DMS153 treated with DMSO at 0.1 percent for 48 hours (cell line): ENCODE measurements around the gene DZIP1L.
"Not testable (repeated sequence)": the region's sequence is repeated elsewhere in the genome, so short reads cannot be mapped to it uniquely, and the experiment has no call there.

Experiments
- DNase-seq: peaks from one replicate; lab custom pipeline; 2025; ENCODE audit not compliant: unreplicated experiment; lab: John Stamatoyannopoulos, UW

Gene DZIP1L, protein sequence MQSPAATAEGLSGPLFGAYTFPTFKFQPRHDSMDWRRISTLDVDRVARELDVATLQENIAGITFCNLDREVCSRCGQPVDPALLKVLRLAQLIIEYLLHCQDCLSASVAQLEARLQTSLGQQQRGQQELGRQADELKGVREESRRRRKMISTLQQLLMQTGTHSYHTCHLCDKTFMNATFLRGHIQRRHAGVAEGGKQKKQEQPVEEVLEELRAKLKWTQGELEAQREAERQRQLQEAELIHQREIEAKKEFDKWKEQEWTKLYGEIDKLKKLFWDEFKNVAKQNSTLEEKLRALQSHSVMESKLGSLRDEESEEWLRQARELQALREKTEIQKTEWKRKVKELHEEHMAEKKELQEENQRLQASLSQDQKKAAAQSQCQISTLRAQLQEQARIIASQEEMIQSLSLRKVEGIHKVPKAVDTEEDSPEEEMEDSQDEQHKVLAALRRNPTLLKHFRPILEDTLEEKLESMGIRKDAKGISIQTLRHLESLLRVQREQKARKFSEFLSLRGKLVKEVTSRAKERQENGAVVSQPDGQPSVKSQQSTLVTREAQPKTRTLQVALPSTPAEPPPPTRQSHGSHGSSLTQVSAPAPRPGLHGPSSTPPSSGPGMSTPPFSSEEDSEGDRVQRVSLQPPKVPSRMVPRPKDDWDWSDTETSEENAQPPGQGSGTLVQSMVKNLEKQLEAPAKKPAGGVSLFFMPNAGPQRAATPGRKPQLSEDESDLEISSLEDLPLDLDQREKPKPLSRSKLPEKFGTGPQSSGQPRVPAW

DNA sequence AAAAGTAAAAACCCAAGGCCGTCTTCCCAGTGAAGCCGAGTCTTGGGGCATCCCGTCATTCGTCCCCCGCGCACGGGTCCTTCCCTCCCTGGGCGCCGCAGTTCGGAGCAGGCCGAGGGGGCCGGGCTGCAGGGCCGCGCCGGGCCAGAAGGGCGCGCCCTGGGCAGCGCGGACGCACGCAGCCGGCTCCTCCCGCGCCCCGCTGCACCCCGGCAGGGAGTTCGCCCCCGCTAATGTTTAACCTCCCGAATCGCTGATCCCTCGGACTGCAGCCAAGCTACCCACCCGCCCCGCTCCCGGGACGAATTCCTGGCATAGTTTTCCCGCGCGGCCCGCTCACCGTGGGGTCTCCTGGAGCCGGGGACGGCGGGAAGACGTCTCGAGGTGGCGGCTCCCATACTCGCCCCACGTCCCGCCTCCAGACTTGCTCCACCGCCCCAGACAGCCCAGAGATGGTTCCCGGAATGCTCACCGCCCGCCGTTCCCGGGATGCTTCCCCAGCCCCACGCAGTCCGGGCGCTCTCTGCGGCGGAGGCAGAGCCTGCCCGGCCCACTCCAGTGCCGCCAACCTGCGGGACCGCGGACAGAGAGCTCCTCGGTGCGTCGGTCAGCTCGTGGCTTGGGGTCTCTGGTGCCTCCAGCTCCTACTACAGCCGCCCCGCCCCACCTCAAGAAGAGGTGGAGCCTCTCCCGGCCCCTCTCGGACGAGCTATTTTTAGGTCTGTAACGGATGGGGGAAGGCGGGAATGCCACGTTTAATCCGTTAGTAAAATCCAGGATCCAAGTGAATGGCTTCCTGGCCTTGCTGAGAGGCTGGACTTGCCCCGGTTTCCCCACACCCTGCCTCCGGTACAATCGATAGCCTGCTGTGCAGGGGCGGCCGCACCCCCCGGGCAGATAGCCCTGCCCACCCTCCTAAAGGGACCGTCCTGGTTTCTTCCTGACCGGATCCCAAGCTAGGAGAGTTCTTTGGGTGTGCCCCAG lies at the start of gene DZIP1L:
DZIP1L (minus strand) TSS at position 621 of the 984 bp plus-strand sequence. CDS start 11,637 bp downstream, outside the sequence.
- peak; percentile 39 for DNase-seq

DNA sequence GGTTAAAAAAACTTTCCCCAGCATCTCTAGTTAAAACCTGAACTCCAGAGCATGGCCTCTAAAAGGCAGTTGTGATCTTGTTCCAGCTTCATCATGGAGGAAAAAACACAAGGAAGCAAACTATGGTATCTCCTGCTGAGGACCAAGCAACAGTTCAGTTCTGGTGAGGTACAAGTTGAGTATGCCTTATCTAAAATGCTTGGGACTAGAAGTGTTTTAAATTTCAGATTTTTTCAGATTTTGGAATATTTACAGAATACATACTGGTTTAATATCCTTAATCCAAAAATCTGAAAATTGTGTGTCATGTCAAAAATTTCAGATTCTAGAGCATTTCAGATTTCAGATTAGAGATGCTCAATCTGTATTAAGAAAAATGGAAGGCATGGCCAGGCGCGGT lies 49.7 kb upstream of the DZIP1L start:
- no peak for DNase-seq

DNA sequence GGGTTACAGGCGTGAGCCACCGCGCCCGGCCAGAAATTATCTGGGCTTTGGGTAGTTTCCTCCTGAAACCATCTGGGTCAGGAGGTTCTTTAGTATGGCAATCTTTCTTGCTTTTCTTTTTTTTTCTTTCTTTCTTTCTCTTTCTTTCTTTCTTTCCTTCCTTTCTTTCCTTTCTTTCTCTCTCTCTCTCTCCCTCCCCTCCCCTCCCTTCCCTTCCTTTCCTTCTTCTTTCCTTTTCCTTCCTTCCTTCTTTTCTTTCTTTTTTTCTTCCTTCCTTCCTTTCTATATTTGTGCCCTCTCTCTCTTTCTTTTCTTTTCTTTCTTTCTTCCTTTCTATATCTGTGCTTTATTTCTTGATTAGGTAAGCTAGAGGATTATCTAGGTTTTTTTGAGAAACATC lies 42.3 kb upstream of the DZIP1L start:
- DNase-seq, result no peak

- DNase-seq, result no peak
Measured at GRCh38 chr3:138154534-138154933, 39.1 kb upstream of the DZIP1L start.

GRCh38 chr3:138148503-138148902 lies 33.1 kb upstream of the DZIP1L start:
- DNase-seq, result no peak

DNA sequence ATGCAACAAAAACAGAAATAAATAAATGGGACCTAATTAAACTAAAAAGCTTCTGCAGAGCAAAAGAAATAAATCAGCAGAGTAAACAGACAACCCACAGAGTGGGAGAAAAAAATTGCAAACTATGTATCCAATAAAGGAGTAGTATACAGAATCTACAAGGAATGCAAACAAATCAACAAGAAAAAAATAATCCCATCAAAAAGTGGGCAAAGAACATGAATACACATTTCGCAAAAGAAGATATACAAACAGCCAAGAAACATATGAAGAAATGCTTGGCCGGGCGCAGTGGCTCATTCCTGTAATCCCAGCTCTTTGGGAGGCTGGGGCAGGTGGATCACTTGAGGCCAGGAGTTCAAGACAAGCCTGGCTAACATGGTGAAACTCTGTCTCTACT lies 26.8 kb upstream of the DZIP1L start:
- not testable (repeated sequence) for DNase-seq

DNA sequence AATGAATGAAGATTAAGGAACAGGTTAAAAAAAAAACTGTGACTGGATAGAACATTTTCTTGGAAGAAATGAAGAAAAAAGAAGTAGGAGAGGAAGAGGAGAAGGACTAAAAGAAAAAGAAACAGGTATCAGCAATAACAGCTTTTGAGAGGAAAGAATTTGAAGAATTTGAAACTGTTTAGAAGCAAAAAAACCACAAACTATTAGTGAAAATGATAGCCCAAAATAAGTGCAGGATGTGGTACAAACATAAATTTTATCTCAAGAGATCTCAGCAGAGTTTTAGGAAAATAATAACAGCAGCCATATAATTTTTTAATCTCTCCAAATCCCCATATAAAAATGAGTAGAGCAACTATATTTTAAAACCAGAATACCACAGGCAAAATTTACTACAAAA lies 25.5 kb upstream of the DZIP1L start:
- DNase-seq, result no peak

DNA sequence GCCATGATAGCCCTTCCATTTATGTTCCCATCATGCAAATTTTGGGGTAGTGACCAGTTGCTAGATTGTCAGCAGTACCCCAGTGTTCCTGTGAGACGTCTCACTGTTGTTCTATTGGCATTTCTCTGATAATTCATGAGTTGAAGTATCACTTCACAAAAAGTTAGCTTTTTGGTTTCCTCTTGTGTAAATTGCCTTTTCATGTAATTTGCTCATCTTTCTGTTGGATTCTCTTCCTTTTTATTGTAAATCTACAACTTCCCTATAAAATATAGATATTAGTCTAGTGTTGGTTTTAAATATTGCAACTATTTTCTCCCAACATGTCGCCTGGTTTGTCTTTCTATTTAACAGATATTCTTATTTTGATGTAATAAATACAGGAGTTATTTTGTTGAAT lies 24.3 kb upstream of the DZIP1L start:
- no peak for DNase-seq

- DNase-seq, result no peak
Measured at GRCh38 chr3:138137861-138138260, 22.5 kb upstream of the DZIP1L start.

- no peak for DNase-seq
Measured at GRCh38 chr3:138136201-138136600, 20.8 kb upstream of the DZIP1L start.

GRCh38 chr3:138135833-138136194 lies 20.4 kb upstream of the DZIP1L start:
- no peak for DNase-seq

- DNase-seq, result no peak
Measured at GRCh38 chr3:138135146-138135832, 19.9 kb upstream of the DZIP1L start.

DNA sequence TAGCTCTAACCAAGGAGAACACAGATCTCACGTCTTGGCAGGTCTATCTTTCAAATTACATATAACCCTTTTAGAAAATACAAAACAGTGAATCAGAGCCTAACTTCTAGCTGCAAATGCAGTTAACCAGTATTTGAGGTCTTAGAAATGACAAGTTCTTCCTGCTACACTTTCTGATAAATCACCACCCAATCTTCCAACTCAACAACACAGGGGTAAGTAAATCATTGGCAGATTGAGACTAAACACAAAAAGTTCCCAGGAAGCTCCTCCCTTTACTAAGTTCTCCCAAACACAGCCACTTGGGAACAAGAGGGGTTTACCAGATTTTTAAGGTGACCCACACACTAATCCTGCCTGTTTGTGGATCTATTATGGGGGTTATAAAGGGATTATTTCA lies 16.8 kb upstream of the DZIP1L start, which contains the start of gene A4GNT:
A4GNT (minus strand) TSS at position 152 of the 400 bp plus-strand sequence. CDS start 1,134 bp downstream, outside the sequence.
- DNase-seq, result no peak

DNA sequence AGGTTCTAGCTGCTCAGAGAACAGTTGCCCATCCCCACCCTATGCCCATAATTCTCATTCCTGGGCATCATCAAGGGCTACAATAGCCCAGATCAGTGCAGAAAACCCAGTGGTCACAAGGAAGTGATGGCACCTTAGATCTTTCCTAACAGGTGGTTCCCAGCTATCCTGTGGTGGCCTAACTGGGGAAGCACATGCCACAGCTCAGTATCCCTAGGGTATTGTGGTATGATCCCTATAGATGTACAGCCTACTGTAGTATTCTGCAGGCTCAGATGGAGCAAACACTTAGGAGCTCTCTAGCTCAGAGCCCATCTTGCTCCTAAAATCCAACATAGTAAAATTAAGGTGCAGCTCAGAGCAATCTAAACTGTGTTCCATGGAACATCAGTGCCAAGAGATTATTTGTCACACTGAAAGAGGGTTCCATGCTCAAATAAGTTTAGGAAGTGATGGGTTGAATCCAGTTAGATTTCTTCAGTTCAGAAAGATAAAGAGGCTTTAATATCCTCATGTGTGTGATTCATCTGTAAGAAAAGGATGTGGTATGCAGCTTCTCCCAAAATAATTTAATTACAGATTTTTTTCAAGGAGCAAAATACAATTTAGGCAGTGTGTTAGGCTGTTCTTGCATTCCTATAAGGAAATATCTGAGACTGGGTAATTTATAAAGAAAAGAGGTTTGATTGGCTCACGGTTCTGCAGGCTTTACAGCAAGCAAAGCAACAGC lies 12.4 kb upstream of the DZIP1L start:
- no peak for DNase-seq

GRCh38 chr3:138125548-138126221 lies 10.3 kb upstream of the DZIP1L start:
- no peak for DNase-seq

- DNase-seq, result no peak
Measured at GRCh38 chr3:138124706-138125355, 9.4 kb upstream of the DZIP1L start.

DNA sequence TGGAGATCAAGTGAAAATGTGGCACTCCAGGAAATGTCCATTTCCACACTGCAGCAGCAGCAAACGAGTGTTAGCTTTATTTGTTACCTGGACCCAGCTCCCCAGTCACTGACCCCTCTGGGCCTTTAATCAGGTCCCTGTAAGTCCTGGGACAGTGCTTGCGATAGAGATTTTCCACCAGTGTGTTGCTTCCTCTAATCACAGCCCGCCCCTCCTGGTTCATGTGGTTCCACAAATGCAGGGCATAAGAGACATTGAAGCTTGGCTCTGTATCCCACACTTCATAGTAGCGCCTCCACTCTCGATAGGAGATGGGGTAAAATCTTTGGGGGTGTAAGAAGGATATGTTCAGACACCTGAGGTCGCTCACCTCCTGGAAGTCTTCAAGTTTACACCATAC lies 8.8 kb upstream of the DZIP1L start:
- DNase-seq, result no peak

DNA sequence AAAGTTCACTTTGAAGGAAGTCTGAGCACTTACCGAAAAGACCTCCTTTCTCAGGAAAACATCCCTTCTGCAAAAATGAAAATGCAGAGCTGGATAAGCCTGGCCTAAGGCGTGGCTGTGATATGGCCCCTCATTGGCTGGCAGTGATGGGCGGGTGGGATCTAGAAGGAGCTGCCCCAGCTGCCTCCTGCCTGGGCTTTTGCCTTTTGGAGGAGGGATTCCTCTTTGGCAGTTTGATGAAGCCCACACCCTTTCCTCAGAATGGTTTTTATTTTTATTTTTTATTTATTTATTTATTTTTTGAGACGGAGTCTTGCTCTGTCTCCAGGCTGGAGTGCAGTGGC lies 4.0 kb upstream of the DZIP1L start:
- DNase-seq, result no peak
